ENCODE results near the gene ENTPD2.

- no peak for TF ChIP-seq POLR2A (IDR thresholded peaks at IDR 0.05; ENCODE audit: borderline replicate concordance, extremely low read depth, insufficient read depth, insufficient read length)
- no peak for TF ChIP-seq ZFX (IDR thresholded peaks at IDR 0.05)
- TF ChIP-seq POLR2AphosphoS5 (IDR thresholded peaks at IDR 0.05; ENCODE audit: low read depth, low read length), result no peak
- no peak for TF ChIP-seq CTCF (IDR thresholded peaks at IDR 0.05 in 2 of 3, conservative IDR thresholded peaks at IDR 0.05 in 1 of 3; ENCODE audit: borderline replicate concordance in 1 of 3, insufficient read depth in 1 of 3, low read depth in 2 of 3, low read length in 2 of 3)
- TF ChIP-seq RAD21 (IDR thresholded peaks at IDR 0.05; ENCODE audit: low read depth), result no peak
- no peak for TF ChIP-seq YY1 (IDR thresholded peaks at IDR 0.05; ENCODE audit: extremely low read depth, insufficient replicate concordance, low read depth, low read length)
- TF ChIP-seq REST (IDR thresholded peaks at IDR 0.05; ENCODE audit: low read depth), result no peak
- TF ChIP-seq ZNF274 (IDR thresholded peaks at IDR 0.05; ENCODE audit: low read depth, low read length), result no peak
- no peak for TF ChIP-seq FOSL1 (IDR thresholded peaks at IDR 0.05; ENCODE audit: low read depth)
- no peak for TF ChIP-seq ATF3 (IDR thresholded peaks at IDR 0.05)
These were observed 21.0 kb downstream of the ENTPD2 start for GRCh38 chr9:137032858-137033257.

Data from HCT116 (cell line).